ENCODE measurements around the gene GPNMB. TPM values are rescaled to one million over a fixed set of nuclear protein-coding genes. Genes with fewer than 3 reads are reported as not detected.
A peak's percentile ranks its signal among the peaks of the same experiment; 100 is the strongest.

Gene GPNMB
- total and polyA plus RNA-seq, 2 of the 13 experiments (the other 11 are each of a cell fraction or from before 2014, with no cell fraction given): 1.1 to 1.6 TPM

GRCh38 chr7:23294549-23295400, 48.2 kb downstream of the GPNMB start (continued):
- TF ChIP-seq ZBED4 (CRISPR knock-in tag; IDR thresholded peaks at IDR 0.05; ENCODE audit: borderline replicate concordance) (peak; percentile 84; the same call in 1 of the 2 replicates), RBFOX2 (IDR thresholded peaks at IDR 0.05; ENCODE audit: low read depth, low read length) (0 out of 2 replicates have a peak, but pooled peaks have one; percentile 30), KLF6 (CRISPR knock-in tag; IDR thresholded peaks at IDR 0.05) (peak; percentile 29; the same call in 1 of the 2 replicates), POLR2G (IDR thresholded peaks at IDR 0.05; ENCODE audit: low read depth, low read length) (no peak), ZNF670 (CRISPR knock-in tag; IDR thresholded peaks at IDR 0.05; ENCODE audit: borderline replicate concordance) (peak; percentile 87), FOXA3 (CRISPR knock-in tag; IDR thresholded peaks at IDR 0.05) (peak; percentile 42), SMC3 (IDR thresholded peaks at IDR 0.05; ENCODE audit: low read length) (peak; percentile 2; the same call in 1 of the 2 replicates), ZNF318 (CRISPR knock-in tag; IDR thresholded peaks at IDR 0.05) (0 out of 2 replicates have a peak, but pooled peaks have one; percentile 56), TIGD3 (CRISPR knock-in tag; IDR thresholded peaks at IDR 0.05; ENCODE audit: borderline replicate concordance) (no peak), GABPA (IDR thresholded peaks at IDR 0.05; ENCODE audit: low read depth, low read length) (no peak), GABPA (CRISPR knock-in tag; IDR thresholded peaks at IDR 0.05; ENCODE audit: low read depth) (peak; percentile 19; the same call in 1 of the 2 replicates), HDAC2 (CRISPR knock-in tag; IDR thresholded peaks at IDR 0.05) (peak; percentile 80), ZNF3 (CRISPR knock-in tag; IDR thresholded peaks at IDR 0.05) (peak; percentile 45; the same call in 1 of the 2 replicates)
- TF ChIP-seq, protein P1, sequence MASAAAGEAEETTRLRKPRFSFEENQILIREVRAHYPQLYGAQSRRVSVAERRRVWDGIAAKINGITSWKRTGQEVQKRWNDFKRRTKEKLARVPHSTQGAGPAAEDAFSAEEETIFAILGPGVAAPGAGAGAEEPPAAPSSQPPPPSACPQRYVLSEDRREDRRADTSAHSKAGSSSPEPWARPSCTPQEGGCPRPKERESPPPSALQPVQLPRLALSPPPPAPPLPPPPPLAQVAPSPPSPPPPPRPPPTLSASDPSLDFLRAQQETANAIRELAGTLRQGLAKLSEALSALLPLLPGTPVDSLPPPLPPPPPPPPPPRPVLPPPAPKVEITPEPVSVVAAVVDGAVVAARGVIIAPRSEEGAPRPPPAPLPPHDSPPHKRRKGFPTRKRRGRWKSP (CRISPR knock-in tag; IDR thresholded peaks at IDR 0.05): peak; percentile 70

Data from HepG2 (cell line).